C4-2B (cell line): ENCODE data around the gene MX2.

Experiments used
- CTCF ChIP-seq: fragments of 450-650 bp; conservative IDR thresholded peaks from 2 replicates; pipeline ENCODE4 v1.5.1; 2017; ENCODE audit warnings: mild to moderate bottlenecking
- ZFX ChIP-seq: fragments of 450-650 bp; IDR thresholded peaks from 2 replicates; pipeline ENCODE4 v1.6.1; 2017

GRCh38 chr21:41321908-41322495 is 39.8 kb upstream of the MX2 start:
- no peak for TF ChIP-seq CTCF
- no peak for TF ChIP-seq ZFX
